GM12872 (cell line): ENCODE data around the gene CA10.

Experiments
- TF ChIP-seq, protein P1 (sequence below): IDR thresholded peaks from 3 replicates; pipeline ENCODE4 v1.5.1; 2011; ENCODE audit warnings: low read depth, mild to moderate bottlenecking, low read length, moderate library complexity; ENCODE audit not compliant: insufficient read depth

The CA10 gene

DNA sequence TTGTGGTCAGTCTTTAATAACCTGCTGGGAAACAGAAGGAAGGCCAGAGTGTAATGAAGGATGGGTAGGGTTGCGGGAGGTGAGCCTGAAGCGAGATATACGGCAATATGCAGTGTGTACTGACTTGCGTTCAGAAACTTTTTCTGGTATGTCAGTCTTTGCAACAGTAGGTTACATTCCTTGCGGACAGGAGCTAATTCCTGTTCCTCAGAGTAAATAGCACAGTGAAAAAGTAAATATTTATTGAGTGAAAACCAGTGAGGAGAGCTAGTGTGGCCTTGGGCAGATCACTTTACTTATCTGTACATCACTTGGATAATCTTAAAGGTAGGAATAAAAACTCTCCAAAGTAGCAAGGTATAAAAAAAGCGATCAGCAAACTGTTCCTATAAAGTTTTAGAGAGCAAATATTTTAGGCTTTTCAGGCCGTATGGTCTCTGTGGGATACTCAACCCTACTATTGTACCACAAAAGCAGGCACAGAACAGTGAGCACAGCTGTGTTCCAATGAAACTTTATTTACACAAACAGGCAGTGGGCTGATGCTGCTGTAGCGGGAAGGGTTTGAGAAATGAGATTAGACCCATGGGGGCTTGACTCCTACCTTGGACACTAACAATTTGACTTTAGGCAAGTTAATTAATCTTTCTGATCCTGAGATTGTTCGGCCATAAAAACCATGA is 550.1 kb downstream of the CA10 start:
- TF ChIP-seq, protein P1, sequence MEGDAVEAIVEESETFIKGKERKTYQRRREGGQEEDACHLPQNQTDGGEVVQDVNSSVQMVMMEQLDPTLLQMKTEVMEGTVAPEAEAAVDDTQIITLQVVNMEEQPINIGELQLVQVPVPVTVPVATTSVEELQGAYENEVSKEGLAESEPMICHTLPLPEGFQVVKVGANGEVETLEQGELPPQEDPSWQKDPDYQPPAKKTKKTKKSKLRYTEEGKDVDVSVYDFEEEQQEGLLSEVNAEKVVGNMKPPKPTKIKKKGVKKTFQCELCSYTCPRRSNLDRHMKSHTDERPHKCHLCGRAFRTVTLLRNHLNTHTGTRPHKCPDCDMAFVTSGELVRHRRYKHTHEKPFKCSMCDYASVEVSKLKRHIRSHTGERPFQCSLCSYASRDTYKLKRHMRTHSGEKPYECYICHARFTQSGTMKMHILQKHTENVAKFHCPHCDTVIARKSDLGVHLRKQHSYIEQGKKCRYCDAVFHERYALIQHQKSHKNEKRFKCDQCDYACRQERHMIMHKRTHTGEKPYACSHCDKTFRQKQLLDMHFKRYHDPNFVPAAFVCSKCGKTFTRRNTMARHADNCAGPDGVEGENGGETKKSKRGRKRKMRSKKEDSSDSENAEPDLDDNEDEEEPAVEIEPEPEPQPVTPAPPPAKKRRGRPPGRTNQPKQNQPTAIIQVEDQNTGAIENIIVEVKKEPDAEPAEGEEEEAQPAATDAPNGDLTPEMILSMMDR: no peak

DNA sequence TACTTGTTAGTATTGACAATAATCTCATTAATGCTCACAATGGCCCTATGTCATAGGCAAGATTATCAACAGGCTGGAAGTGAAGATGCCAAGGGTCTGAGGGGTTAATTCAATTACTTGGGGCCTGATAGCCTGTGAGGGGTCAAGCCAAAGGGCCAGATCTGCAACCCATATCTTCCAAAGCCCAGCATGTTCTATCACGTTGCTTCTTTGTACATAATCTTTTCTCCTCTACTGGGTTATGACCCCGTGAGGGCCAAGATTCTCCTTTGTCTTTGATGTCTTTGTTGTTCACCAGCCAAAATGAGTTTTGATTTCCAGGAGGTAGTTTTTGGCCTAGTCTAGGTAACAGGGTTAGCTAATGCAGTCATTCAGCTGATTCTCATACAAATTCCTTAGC is 551.0 kb downstream of the CA10 start:
- TF ChIP-seq, protein P1: no peak

DNA sequence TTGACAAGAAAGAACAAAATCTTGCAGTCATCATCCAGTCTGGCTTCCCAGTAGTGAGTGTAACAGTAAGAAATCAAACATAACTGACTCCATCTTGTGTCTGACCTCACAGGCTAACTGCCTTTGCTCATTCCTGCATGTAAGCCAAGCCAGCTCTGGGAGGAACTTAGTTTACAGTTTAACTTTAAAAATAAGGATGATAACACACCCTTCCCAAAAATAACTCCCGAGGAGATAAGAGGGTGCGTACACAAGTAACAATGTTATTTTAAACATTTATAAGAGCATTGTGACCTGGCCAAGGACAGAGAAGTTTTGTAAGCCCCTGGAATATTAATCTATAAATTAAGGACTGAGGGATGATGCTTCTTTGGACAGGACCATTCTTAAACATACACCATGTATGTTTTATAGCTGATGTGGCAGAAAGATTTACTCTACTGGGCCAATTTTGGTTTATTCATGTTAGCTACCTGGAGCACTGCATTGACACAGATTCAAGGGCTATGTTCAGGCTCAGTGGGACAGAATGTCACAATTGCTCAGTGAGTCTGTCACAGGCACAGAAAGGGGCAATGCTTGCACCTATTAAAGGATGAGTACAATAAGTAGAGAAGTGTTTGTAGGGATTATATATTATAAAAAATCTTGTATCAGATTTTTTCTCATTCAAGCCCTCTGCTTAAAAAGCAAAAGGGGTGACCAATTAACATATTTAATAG is 554.1 kb downstream of the CA10 start:
- TF ChIP-seq, protein P1: no peak

DNA sequence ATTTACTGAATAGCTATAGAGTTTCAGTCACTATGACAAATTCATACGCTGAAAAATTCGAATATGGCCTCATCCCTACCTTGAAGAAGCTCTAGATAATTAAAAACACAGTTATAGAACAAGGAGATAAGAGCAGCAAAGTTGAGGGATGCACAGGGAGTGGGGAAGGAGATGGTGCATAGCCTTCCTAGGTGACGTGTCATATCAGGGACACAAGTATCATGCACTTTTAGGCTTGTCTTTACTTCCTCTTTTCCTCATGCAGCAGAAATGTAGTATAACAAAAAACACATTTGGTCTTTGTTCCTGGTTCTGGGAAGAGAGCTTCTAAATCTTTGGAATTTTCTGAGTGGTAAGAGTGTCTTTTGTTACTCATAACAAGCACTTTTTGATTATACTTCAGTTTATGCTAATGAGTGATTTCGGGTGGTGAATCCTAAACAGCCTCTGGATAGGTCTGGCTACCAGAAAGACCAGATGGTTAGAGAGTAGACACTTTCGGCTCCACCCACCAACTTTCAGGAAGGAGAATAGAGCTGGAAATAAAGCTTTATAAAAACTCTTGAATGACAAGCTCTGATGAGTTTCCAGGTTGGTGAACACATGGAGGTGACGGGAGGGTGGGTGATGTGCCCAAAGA is 556.8 kb downstream of the CA10 start:
- TF ChIP-seq, protein P1: no peak

DNA sequence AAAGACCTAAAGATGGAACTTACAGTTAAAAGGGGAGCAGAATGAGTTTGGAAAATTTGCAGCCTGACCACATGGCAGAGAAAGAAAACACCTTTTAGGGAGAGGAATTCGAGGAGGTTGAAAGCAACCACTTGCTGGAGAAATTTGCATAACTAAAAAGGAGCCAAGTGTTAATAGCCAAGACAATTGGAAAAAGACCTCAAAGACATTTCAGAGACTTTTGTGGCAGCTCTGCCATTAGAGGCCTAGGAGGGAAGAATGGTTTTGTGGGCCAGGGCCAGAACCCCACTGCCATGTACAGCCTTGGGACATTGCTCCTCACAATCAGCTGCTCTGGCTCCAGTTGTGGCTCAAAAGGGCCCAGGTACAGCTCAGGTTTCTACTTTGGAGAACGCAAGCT is 559.7 kb downstream of the CA10 start:
- TF ChIP-seq, protein P1: no peak

DNA sequence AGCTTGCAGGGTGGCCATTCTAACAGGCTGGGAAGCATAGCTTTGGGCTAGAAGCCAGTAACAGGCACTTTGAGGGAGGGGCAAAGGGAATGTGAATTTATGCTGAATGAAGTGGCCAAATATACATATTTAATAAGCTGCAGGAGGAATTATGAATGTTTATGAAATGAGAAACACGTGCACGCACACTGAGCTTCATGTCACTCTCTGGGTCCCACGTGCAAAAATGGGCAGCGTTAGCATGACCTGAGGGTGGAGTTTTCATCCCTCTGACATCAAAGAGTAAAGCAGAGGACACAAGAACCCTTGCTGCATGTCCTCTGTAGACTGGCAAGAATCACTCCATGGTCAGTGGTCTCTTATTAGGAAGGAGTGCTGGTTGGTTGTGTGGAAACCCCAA is 561.2 kb downstream of the CA10 start:
- TF ChIP-seq, protein P1: no peak

DNA sequence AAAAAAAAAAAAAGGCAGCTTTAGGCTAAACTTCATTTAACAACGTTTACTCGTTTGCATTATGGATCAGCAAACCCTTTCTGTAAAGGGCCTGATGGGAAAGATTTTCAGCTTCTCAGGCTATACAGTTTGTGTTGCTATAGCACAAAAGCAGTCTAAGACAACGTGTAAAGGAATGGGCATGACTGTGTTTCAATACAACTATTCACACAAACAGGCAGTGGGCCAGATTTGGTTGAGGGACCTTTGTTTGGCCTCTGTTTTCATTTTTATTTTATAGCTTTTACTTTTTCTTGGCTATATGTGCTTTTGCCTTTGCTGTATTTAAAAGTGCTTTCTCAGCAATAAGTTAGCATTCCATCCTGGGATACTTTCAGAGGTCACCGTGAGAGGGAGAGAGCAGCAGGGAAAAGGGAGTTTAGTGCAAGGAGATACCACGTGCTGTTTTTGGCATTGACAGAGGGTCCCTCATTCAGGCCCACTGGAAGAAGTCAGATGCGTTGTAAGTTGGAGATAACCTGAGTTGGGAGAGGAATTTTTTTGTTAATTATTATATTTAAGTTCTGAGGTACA is 562.6 kb downstream of the CA10 start:
- TF ChIP-seq, protein P1: no peak
